Measurements from ENCODE around the gene GOLGA2.

GRCh38 chr9:128260340-128260739, 15.5 kb downstream of the GOLGA2 start:
- TF ChIP-seq GATA2 (IDR thresholded peaks at IDR 0.05; ENCODE audit: low read depth, low read length) (no peak), GATA3 (IDR thresholded peaks at IDR 0.05; ENCODE audit: low read depth, low read length) (no peak)
